EH (cell line): Measurements from ENCODE around the gene SOX6.
A peak's percentile ranks its signal among the peaks of the same experiment; 100 is the strongest.

Experiments used
- DNase-seq: peaks from one replicate; pipeline ENCODE4 v3.0.0-alpha.2; 2015; ENCODE audit warnings: low read depth

SOX6 gene

DNA sequence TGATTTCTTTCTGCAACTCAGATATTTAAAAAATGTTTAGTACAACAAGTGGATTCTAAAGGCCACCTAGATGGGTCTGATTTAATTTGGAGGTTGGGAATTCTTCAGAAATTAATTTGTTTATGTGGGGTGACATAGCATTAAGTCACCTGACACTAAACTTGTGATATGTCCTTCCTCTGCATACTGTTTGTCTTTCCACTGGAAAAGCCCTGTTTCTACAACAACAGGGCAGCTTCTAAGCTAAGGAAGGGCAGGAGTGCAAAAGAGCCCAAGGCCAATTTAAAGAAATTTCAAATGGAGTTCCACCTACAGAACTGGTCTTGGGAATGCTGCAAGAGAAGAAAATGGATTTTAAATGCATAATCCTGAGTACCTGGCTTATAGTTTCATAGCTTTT lies 319.2 kb downstream of the SOX6 start:
- no peak for DNase-seq

DNA sequence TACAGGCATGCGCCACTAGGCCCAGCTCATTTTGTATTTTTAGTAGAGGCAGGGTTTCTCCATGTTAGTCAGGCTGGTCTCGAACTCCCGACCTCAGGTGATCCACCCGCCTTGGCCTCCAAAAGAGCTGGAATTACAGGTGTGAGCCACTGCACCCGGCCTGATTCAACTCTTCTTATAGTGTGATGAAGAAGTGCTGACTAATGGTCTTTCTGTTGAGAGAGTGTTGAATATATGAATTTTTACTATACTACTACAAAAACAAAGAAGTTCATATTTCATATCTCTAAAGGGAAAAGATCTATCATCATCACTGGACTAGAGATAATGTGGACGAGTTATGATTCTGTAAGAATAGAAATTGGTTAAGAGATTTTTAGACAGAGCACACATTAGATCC lies 320.1 kb downstream of the SOX6 start:
- DNase-seq = no peak

DNA sequence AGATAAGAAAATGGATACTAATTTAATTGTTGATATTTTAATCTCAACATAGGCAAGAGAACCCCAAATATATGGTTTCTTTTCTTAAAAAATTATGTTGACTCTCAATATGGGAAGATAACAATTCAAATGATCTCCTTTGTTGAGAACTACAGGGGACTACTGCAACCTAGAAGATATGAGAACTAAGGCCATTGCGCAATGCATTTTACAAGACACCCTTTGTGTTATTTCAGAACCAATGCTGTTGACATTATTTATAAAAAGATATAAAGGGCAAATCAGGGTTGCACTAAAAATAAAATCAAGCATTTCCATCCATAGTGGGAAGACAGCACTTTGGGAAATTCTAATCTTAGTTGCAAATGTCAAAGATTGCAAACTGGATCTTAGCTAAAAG lies 322.3 kb downstream of the SOX6 start:
- DNase-seq = peak; percentile 16

DNA sequence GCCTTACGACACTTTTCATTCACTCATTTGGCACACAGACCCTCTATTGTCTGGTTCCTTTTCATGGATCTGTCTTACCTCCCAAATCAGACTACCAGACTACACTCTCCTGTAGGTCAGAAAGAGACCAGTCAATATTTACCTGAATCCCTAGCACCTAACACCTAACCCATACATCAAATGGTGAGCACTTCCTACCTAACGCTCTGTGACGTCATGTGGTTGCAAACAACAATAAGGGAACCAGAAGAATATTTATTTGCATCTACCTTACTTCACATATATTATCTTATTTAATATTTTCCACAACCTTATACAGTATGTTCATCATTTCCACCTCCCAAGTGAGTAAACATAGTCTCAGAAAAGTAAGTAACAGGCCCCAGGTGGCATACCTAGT lies 323.4 kb downstream of the SOX6 start:
- no peak for DNase-seq

DNA sequence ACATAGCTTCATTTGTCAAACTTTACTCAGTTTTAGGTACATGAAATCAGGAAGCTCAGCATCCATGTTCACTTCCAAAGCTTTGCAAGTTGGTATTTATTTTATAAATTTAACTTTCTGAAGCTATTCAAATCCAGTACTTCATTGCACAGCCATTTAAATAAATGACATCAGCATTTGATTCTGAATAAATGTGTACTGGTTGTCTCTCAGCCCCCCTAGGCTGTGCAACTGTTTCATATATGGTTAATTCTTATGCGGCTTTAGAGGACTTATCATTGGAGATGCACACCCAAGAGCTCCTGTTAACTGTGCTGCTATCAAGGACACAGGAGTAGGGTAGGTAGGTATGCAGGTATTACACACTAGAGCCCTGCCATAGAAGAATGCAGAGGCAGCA lies 325.1 kb downstream of the SOX6 start:
- DNase-seq = no peak

DNA sequence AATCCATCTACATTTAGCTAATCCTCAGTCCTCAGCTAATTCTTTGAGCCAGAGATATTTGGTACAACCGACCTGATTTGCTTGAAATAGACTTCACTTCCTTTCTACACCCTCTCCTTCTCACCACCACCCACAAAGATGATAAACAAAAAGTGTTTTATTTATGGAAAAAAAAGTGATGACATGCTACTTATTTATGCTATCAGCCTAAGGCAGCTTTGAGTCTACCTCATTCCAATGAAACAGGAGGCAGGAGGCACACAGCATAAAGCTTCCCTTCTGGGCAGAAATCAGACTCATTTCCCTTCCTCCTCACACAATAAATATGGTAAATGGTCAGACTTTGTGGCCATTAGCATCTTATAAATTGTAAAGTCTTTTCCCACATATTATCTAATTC lies 325.7 kb downstream of the SOX6 start:
- peak; percentile 25 for DNase-seq

DNA sequence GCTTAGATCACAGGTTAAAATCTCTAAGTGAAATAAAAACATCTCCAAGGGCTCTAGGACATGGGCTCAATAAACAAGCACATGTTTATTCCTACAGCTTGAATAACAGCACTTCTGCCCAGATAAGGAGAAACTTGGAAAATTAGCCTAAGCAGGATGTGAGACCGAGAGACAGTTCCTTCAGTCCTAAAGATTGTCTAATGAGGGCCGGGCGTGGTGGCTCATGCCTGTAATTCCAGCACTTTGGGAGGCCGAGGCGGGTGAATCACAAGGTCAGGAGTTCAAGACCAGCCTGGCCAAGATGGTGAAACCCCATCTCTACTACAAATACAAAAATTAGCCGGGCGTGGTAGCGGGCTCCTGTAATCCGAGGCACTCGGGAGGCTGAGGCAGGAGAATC lies 327.2 kb downstream of the SOX6 start:
- peak; percentile 53 for DNase-seq

DNA sequence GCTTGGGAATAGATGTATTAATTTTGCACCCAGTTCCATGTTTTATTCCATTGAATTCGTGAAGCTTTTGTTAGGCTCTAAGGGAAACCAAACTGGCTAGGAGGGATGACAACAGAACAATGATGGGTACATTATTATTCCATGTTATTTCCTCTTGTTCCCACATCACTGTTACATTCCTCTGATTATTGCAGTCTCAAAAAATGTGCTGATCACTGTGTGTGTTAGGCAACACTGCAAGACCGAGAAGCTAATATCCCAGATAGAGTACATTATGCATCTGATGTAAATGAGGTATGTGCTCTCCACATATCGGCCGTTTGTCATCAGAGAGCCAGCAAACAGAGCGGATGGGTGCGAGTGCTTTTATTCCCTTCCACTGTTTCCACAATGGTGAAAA lies 327.9 kb downstream of the SOX6 start:
- peak; percentile 68 for DNase-seq

DNA sequence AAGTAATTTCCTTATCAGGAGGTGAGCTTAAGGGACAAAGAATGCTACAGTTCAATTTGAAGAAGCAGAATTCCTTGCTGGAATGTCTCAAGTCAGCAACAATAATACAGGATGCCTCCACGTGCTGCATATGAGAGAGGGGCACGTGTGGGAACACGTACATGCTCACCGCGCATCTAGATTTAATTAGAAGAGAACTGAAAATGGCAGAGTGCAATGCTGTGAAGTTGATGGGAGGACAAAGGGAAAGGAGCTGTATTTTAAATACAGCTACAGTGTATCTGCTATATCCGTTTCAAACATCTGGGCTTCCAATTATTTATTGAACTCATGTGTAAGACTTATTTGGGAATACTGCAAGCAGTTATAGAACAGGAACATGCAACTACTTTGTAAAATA lies 328.7 kb downstream of the SOX6 start:
- no peak for DNase-seq

DNA sequence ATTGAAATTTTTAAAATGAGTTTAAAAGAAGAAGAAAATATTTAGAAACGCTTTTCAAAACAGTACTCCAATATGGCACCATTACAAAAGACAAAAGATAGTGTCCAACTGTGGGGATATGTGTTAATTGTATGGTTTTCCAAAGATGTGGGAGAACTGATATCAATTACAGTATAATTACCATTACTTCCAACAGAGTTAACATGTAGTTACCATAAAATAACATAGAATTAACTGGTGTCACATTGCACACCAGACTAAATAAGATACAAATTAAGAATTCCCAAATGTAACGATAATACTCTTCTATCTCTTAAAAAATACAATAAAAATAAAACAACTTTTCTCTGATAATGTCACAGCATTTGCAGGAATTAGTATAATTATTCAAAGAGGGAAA lies 329.5 kb downstream of the SOX6 start:
- DNase-seq = no peak

DNA sequence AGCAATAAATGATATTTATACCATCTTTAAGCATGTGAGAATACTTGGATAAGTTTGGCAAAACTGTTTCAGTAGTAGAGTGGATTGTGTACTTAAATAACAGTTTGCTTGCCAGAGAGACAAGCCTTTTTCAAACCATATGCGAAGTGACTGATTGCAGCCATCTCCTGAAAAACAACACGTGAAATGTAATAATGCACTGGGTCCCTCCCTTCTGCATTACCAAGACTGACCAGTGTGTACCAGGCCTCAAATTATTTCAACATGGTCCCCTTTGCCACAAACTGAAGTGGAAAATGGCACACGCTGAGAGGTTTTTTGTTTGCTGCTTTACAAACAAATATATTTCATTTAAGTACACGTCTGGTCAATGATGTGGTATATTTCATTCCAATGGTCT lies 337.4 kb downstream of the SOX6 start:
- DNase-seq = no peak

DNA sequence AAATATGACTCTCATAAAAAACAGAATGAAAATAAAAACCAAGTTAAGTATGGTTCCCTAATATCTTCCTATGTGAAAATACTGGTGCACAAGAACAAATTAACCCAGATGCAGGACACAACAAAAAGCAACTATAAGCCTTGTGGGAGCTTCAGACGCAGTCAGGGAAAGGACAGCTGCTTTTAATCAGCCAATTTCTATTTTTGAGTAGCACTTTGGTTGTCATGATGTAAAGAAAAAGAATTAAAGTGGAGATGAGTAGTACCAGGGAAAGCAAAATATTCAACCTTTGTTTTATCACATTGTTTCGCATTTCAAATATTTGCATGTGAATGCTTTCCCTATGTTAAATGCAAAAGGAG lies 339.9 kb downstream of the SOX6 start:
- no peak for DNase-seq

DNA sequence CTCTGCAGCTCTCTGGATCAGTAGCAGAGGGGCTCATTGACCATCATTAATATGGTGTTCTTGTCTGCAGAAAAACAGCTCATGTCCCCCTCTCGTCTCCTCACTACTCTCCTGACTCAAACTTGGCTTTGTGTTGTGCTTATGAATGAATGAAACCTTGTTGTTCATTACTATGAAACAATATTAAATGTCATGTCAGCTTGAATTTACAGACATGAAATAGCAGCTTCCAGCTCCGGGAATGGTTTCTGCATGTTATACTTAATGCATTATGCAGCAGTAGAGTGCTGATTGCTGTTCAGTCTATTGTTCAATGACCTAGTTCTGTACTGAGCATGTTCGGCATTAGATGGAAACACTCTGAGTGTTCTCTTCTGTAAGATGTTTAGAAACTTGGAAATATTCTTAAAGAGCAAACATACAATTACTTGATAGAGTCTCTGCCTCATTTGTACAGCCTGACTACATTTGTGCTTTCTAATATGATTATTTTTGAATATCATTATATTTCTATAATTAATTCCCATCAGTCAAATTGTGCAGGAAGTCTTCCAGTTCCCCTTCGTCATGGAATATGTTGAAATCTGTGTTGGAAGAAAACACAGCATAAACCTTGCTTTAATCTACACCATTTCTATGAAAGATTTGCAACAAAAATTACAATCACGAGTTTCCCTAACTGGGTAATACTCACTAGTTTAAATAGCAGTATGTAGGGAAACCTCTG lies 340.4 kb downstream of the SOX6 start:
- DNase-seq = no peak

DNA sequence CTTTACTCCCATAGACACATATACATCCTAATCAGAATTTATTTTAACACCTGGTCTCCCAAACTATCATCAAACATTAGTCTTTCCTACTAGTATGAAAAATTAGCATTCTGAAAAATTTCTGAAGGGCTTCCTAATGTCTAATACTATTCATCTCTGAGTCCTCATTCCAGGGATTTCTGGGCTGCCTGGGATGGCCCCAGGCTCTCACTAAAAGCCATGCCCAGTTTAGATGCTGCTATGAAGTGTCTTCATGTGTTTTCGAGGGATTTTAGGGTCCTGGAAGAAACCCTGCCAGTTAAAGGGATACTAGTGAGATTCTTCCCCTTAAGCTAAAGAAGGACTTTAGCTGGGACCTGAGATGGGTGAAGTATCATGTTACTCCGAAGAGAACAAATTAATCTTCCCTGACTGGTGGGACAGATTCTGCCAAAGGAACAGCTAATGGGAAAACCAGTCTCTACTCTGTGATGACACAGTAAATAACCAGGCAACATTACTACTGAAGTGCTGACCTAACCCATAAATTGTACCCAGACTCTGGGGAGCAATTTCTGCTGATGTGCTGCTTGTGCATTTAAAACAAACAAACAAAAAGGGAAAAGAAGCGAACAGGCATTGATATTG lies 342.6 kb downstream of the SOX6 start:
- peak; percentile 55 for DNase-seq

DNA sequence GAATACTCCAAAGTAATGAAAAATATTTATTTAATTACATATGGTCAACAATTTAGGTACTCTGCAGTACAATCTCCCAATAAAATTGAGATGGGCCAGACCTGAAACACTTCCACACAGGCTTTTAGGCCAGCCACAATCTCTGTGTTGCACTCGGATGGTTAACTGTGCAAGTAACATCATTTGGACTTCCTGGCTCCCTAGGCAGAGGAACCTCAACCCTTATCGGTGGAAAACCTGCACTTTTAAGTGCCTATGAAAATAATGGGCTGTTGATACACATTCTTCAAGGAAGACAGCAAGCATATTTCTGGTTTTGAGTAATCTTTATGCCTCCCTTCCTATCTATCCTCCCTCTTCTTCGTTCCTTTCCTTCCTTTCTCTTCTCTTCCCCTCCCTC lies 343.1 kb downstream of the SOX6 start:
- peak; percentile 10 for DNase-seq

DNA sequence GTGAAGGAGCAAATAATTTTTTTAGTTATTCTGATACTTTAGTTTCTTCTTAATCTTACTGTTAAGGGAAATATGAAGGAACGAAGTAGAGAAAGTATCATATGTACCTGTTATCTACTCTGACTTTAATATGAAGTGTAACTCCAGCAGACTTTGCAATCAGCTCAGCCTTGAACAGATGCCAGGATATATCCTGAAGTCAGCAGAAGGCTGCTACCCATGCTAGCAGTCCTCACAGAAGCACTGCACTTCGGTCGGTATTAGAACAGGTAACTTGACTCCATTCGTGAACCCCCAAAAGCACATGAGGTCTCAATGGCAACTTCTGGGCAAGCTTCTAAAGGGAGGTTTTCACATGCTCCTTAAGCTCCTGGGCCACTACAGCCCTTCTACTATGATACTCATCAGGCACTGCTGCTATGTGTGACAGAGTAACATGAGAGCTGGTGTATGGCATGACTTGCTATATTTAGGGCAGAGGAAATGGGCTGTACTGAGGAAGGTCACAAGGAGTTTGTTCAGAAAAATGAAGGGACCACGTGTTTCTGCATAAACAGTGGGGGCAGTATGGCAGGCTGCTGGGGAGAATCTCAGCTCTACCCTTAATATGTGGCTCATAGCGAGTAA lies 344.1 kb downstream of the SOX6 start:
- DNase-seq = peak; percentile 23

DNA sequence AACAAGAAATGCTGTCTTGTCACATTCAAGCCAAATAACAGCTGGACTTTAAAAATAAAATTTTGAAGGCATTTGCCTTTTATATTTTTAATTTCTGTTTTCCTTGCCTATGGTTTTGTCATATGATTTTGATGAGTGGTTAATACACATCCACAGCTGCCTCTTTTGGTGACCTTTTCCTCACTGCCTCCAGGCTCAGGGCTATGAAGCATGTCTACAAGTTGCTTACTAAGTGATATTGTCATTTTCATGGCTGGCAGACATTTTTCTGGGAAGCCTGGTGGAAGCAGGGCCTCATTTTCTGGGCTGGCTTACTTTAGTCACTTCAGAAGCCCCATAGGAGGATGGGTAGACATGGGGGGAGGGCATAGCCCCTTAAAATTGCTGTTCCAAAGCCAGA lies 344.9 kb downstream of the SOX6 start:
- peak; percentile 25 for DNase-seq

DNA sequence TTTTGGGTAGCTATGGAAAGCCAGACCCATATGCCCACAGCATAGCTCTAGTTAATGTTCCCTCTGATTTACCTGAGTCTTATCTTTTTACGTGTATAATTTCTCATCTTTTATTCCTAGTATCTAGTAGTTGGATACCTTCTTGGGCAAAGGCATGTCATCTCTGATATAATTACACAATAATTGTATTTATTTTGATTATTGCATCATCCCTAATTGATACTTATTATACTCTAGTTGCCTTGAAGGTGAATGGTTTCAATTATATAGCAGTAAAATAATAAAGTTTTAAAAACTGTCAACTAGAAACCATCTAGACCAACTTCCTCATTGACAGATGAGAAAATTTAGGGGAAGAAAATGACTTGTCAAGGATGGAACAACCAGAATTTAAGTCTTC lies 347.3 kb downstream of the SOX6 start:
- DNase-seq = no peak

DNA sequence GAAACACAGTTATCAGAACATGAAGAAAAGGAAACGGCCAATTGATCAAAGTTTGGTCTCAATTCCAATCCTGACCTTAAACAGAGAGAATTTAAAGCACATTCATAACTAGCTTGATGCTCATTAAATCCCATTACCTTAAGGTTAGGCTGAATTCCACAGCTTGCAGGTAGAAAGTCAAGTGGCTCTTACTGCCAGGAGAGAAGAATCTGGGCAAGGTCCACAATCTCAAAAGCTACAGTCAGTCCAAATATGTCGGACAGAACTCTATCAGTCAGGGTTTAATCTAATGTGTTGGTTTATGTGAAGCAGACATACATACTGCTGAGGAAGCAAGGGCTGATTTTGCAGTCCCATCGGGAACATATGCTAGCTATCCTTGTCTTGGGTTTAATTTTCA lies 348.8 kb downstream of the SOX6 start:
- no peak for DNase-seq

DNA sequence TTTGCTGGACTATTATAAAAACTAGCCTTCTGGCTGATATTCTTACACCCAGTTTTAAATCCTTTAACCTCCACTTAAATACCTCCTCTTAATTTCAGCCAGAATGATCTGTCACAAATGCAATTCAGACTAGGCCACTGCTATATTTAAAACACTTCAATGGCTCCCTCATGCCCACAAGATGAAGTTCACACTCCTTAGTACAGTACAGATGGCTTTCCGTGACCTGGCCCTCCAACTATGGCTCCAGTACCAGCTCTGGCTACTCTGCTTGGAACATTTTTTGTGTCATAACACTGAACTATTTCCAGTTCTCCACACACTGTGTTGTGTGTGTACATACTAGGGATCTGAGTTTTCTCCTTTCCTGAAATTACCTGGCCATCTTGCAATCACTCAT lies 353.4 kb downstream of the SOX6 start:
- DNase-seq = no peak

DNA sequence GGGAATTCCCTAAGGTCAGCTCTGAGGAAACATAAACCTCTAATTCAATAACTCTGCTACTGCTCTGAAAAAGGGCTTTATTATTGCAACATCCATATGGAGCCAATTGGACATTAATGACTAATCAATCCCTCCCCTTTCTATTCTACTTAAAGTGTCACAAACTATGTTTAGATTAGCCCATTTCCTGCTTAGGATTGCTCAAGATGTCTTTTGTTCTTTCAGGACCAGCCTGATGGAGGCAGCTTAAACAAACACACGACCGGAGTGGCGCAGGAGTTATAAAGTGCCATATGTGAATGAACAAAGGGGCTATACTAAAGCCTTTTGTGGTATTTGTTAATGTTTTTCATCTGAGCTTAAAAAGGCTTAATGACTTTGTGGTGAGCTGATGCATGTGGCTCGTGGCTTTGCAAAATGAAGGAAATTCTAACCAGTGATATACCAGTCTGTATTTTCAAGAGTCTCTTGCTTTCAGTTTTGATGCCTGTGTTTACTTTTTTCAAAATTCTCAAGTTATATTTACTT lies 354.4 kb downstream of the SOX6 start:
- peak; percentile 94 for DNase-seq

DNA sequence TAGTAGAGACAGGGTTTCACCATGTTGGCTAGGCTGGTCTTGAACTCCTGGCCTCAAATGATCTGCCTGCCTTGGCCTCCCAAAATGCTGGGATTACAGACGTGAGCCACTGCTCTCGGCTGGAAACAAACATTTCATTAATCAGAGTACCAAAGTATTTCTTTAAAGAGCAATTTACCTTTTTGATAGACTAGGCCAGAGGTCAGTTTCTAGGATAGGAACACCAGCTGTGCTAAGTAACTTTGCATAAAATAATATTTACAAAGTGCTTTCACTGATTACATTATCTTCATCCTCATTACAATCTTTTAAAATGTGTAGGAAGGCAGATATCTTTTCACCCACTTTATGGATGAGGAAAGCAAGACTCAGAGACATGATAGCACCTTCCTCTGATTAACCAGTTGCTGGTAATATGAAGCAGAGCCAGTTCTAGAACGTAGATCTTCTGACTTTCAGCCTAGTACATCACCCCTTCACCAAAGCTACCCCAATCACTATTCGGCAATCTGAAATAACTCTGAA lies 355.2 kb downstream of the SOX6 start:
- no peak for DNase-seq

DNA sequence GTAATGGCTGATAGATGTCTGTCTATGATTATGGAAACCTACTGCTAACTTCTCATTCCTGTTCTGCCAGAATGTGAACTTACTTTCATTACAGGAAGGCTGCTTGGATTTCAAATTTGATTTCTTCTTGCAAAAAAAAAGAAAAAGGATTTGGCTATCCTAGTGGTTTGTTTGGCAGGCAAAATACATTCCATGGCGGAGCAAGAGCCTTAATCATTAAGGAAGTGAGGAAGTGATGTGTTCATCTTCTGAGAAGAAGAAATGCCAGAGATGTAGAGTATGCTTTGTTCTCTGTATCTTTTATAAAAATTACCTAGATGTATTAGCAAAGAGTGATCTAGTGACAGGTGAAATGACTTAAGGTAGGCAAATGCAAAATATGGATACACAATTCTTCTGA lies 356.3 kb downstream of the SOX6 start:
- peak; percentile 85 for DNase-seq
